ENCODE measurements around the gene TRIM9. TPM values are rescaled to one million over a fixed set of nuclear protein-coding genes. Genes with fewer than 3 reads are reported as not detected.
A peak's percentile ranks its signal among the peaks of the same experiment; 100 is the strongest.
"Not testable (repeated sequence)": the region's sequence is repeated elsewhere in the genome, so short reads cannot be mapped to it uniquely, and the experiment has no call there.

Gene TRIM9
- total RNA-seq, 1 donor from 2014 or later: 1.3 TPM

DNA sequence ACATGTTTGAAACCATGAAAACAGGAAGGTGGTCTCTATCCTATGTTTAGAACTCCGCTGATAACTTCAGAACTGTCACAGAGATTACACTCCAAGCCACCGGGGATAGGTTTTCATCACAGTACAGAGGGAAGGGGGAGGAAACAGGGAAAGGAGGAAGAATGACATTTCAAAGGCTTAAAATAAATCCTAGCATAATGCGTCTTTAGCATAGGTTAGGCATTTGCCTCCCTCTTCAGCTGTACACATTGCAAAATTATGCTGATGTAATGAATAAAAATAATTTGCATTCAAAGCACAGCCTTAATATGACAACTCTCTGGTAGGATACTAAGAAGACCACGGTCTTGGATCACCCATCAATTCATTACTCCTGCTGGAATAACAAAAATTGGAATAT is 96.3 kb downstream of the TRIM9 start:
- Mint-ChIP-seq H3K4me1 (peaks cover 5% of the 10 kb centered on the region), H3K36me3 (peaks cover 2% of the 10 kb centered on the region), H3K27ac (no peak overlapping the region), H3K9me3 (no peaks in the 10 kb centered on the region), H3K4me3 (no peak overlapping the region), H3K27me3 (ENCODE audit: insufficient read depth, low read depth) (peaks cover 5% of the 10 kb centered on the region)
- Histone ChIP-seq H3K4me3 (no peak overlapping the region), H3K9ac (no peak overlapping the region), H3K36me3 (no peaks in the 10 kb centered on the region), H3K4me2 (no peak overlapping the region), H3K4me1 (peaks cover 6% of the 10 kb centered on the region), H3K9me3 (ENCODE audit: low read depth) (no peaks in the 10 kb centered on the region), H3K79me2 (ENCODE audit: low read depth) (no peaks in the 10 kb centered on the region), H3K27me3 (no peaks in the 10 kb centered on the region), H2AFZ (replicated peaks) (no peak overlapping the region), H4K20me1 (ENCODE audit: low read depth) (no peaks in the 10 kb centered on the region), H3F3A (ENCODE audit: low read depth) (no peaks in the 10 kb centered on the region), H3K27ac (no peak overlapping the region)
- TF ChIP-seq EZH2phosphoT487 (IDR thresholded peaks at IDR 0.05) (no peak), EZH2 (IDR thresholded peaks at IDR 0.05) (no peak)
- TF ChIP-seq, protein P1, sequence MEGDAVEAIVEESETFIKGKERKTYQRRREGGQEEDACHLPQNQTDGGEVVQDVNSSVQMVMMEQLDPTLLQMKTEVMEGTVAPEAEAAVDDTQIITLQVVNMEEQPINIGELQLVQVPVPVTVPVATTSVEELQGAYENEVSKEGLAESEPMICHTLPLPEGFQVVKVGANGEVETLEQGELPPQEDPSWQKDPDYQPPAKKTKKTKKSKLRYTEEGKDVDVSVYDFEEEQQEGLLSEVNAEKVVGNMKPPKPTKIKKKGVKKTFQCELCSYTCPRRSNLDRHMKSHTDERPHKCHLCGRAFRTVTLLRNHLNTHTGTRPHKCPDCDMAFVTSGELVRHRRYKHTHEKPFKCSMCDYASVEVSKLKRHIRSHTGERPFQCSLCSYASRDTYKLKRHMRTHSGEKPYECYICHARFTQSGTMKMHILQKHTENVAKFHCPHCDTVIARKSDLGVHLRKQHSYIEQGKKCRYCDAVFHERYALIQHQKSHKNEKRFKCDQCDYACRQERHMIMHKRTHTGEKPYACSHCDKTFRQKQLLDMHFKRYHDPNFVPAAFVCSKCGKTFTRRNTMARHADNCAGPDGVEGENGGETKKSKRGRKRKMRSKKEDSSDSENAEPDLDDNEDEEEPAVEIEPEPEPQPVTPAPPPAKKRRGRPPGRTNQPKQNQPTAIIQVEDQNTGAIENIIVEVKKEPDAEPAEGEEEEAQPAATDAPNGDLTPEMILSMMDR (IDR thresholded peaks at IDR 0.05): no peak
- no peak for DNase-seq (ENCODE audit: low spot score)

DNA sequence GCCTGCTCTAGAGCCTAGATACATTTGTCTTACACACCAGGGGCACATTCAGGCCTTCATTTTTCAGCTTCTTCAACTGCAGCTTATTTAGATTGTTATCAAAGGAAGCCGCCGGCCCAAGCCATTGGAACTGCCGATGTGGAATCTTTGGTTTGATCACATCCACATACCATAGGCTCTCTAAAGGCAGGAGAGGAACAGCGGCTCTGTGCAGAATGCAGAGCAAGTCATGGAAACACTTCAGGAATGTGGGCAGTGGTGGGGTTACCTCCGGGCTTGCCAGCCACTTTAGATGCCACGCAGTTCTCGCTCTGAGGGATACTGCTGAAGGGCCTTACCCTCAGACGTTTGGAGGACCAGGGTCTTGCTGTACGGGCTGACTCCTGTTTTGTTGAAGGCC is 97.2 kb downstream of the TRIM9 start:
- Mint-ChIP-seq H3K27me3 (ENCODE audit: insufficient read depth, low read depth) (peaks cover 5% of the 10 kb centered on the region), H3K4me1 (peaks cover under 1% of the 10 kb centered on the region), H3K4me3 (no peak overlapping the region), H3K27ac (no peak overlapping the region), H3K9me3 (no peaks in the 10 kb centered on the region), H3K36me3 (peaks cover 2% of the 10 kb centered on the region)
- Histone ChIP-seq H3K9ac (no peak overlapping the region), H3K4me2 (no peak overlapping the region), H2AFZ (replicated peaks) (no peak overlapping the region), H3K79me2 (ENCODE audit: low read depth) (no peaks in the 10 kb centered on the region), H3K36me3 (no peaks in the 10 kb centered on the region), H3K27me3 (no peaks in the 10 kb centered on the region), H4K20me1 (ENCODE audit: low read depth) (no peaks in the 10 kb centered on the region), H3K4me1 (peaks cover 2% of the 10 kb centered on the region), H3F3A (ENCODE audit: low read depth) (no peaks in the 10 kb centered on the region), H3K27ac (no peak overlapping the region), H3K9me3 (ENCODE audit: low read depth) (no peaks in the 10 kb centered on the region), H3K4me3 (no peak overlapping the region)
- TF ChIP-seq EZH2 (IDR thresholded peaks at IDR 0.05): no peak
- TF ChIP-seq, protein P1 (IDR thresholded peaks at IDR 0.05): no peak
- no peak for TF ChIP-seq EZH2phosphoT487 (IDR thresholded peaks at IDR 0.05)
- DNase-seq (ENCODE audit: low spot score): no peak

DNA sequence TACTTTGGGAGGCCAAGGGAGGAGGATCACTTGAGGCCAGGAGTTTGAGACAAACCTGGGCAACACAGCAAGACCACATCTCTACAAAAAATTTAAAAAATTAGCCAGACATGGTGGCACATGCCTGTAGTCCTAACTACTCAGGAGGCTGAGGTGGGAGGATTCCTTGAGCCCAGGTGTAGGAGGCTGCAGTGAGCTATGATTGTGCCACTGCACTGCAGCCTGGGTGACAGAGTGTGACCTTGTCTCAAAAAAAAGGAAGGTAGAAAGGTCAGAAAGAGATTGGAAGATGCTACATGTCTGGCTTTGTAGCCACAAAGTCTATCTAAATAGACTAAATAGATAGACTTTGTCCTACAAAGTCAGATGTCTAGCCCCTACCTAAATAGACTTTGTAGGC is 100.7 kb downstream of the TRIM9 start:
- not testable (repeated sequence) for H4K20me1 ChIP-seq (ENCODE audit: low read depth); H3K27ac ChIP-seq; H3K4me3 ChIP-seq; H3K9me3 Mint-ChIP-seq; H3K79me2 ChIP-seq (ENCODE audit: low read depth); H3K36me3 Mint-ChIP-seq; H3K36me3 ChIP-seq; H3K9ac ChIP-seq; H3K27me3 Mint-ChIP-seq (ENCODE audit: insufficient read depth, low read depth); H3K4me1 Mint-ChIP-seq; H3K9me3 ChIP-seq (ENCODE audit: low read depth); H3K27me3 ChIP-seq; DNase-seq (ENCODE audit: low spot score); H3F3A ChIP-seq (ENCODE audit: low read depth); H3K4me2 ChIP-seq; H3K27ac Mint-ChIP-seq; H2AFZ ChIP-seq (replicated peaks); H3K4me1 ChIP-seq; H3K4me3 Mint-ChIP-seq

DNA sequence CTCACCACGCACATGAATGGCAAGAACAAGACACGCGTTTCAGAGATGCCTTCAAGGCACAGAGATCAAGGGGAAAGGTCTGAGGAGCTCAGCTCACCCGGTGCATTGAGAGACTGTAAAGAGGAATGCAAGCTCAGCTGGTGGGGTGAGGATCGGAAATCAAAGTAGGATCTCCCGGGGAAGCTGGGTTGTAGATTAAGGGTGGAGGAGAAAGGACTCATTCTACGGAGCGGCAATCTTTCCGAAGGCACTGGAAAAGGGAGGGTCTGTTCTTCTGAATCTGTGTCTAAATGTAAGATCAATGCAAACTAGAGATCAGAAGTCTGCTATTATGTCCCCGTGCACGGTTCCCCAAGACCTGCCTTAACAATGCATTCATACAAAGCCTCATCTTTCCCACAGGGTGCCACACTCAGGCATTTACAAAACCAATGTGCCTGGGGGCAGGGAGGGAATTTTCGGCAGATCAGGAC is 109.0 kb downstream of the TRIM9 start:
- no peaks in the 10 kb centered on the region for H3K36me3 ChIP-seq
- no peaks in the 10 kb centered on the region for H3K9me3 Mint-ChIP-seq
- peaks cover 18% of the 10 kb centered on the region for H3K4me1 ChIP-seq
- no peaks in the 10 kb centered on the region for H3F3A ChIP-seq (ENCODE audit: low read depth)
- H2AFZ ChIP-seq (replicated peaks): peak overlapping the region; percentile 70
- H3K4me3 Mint-ChIP-seq: peak overlapping the region; percentile 11
- TF ChIP-seq EZH2phosphoT487 (IDR thresholded peaks at IDR 0.05) (no peak), EZH2 (IDR thresholded peaks at IDR 0.05) (no peak)
- TF ChIP-seq, protein P1 (IDR thresholded peaks at IDR 0.05): no peak
- no peak overlapping the region for H3K27ac ChIP-seq
- H4K20me1 ChIP-seq (ENCODE audit: low read depth): no peaks in the 10 kb centered on the region
- H3K27me3 Mint-ChIP-seq (ENCODE audit: insufficient read depth, low read depth): no peaks in the 10 kb centered on the region
- DNase-seq (ENCODE audit: low spot score): peak; percentile 19
- H3K79me2 ChIP-seq (ENCODE audit: low read depth): no peaks in the 10 kb centered on the region
- peak overlapping the region; percentile 41 for H3K4me2 ChIP-seq
- H3K36me3 Mint-ChIP-seq: no peaks in the 10 kb centered on the region
- no peaks in the 10 kb centered on the region for H3K9me3 ChIP-seq (ENCODE audit: low read depth)
- no peak overlapping the region for H3K4me3 ChIP-seq
- no peak overlapping the region for H3K27ac Mint-ChIP-seq
- H3K9ac ChIP-seq: no peak overlapping the region
- H3K27me3 ChIP-seq: no peaks in the 10 kb centered on the region
- peaks cover 15% of the 10 kb centered on the region for H3K4me1 Mint-ChIP-seq

Data from neural progenitor cell (in vitro differentiated cells).